ENCODE measurements around the gene SLMAP.

DNA sequence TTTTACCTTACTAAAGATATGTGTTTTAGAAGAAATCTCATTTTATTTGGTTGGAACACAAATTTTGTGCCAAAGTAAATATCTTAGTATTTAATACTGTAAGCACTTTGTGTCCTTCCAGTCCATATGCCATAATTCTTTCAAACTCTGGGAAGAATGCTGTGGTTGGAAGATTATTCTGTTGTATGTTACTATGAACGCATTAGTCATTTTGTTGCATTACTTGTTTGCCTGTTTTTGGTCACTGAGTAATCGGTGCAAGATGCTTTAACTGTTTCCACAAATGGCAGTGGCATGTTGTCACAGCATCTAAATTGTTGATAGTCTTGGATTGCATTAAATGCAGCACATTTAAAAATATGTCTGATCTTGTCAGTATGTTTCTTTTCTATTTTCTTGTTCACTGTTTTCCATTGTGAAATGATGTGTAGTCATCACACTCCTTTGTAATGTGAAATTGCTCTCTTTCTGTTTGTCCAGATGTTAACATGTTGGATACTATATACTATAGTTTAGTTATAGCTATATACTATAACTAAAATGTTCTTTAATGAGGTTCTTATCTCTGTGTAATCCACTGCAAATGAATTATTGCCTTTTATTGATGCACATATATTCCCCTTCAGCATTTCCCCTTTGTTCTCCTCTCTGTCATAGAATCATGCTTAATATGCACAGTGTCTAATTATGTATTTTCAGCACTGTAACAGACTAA lies 162.2 kb downstream of the SLMAP start:
- TF ChIP-seq, protein P1, sequence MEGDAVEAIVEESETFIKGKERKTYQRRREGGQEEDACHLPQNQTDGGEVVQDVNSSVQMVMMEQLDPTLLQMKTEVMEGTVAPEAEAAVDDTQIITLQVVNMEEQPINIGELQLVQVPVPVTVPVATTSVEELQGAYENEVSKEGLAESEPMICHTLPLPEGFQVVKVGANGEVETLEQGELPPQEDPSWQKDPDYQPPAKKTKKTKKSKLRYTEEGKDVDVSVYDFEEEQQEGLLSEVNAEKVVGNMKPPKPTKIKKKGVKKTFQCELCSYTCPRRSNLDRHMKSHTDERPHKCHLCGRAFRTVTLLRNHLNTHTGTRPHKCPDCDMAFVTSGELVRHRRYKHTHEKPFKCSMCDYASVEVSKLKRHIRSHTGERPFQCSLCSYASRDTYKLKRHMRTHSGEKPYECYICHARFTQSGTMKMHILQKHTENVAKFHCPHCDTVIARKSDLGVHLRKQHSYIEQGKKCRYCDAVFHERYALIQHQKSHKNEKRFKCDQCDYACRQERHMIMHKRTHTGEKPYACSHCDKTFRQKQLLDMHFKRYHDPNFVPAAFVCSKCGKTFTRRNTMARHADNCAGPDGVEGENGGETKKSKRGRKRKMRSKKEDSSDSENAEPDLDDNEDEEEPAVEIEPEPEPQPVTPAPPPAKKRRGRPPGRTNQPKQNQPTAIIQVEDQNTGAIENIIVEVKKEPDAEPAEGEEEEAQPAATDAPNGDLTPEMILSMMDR (IDR thresholded peaks at IDR 0.05), result no peak
- no peak for TF ChIP-seq POLR2A (IDR thresholded peaks at IDR 0.05)

Measured in uterus (tissue), 2 donors.